Gastroesophageal sphincter (tissue), 3 donors: ENCODE results near the gene PHLDA2.

ENCODE experiments used
- EP300 ChIP-seq: sonication (generic); formaldehyde crosslinking; IDR thresholded peaks from one replicate; pipeline ENCODE4 v1.6.1; 2017; ENCODE audit warnings: antibody characterized with exemption, mild to moderate bottlenecking
- POLR2AphosphoS5 ChIP-seq: sonication (generic); formaldehyde crosslinking; IDR thresholded peaks from one replicate; pipeline ENCODE4 v1.6.1; 2017; ENCODE audit warnings: antibody characterized with exemption
- TF ChIP-seq, protein P1 (sequence below), 4 experiments: fragments of 200-600 bp in 2 of 4; fragments of 450-650 bp in 2 of 4; sonication (generic) in 1 of 4; IDR thresholded peaks; one replicate each; pipeline ENCODE4 v1.5.1; 2017 to 2019; ENCODE audit warnings: antibody characterized with exemption in 4 of 4, mild to moderate bottlenecking in 2 of 4, moderate library complexity in 2 of 4

DNA sequence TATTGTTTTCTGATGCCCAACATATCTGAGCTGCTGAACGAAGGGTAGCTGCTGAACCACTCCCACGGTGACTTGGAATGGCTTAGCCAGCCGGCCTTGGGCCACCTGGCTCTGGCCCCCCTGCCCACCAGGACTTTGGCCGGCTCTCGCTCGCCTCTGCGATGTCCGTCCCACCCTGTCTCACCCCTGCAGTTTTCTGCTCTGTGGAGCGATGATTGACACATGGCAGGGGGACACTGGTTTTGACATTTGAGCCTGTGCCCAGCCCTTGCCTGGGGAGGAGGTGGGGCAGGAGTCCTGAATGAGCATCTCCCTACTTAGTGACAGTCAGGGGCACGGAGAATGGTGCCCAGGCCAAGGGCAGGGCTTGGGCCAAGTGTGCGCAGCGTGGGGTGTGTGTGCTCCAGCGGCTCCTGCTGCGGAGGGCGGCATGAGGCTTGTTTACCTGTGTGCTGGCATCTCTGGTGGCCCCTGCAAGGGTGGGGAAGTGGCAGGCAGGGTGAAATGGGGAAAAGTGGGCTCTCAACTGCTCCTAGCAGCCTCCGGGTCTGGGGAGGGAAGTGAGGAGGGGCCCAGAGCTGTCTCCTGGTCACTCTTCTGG is 27.9 kb downstream of the PHLDA2 start:
- TF ChIP-seq, protein P1, sequence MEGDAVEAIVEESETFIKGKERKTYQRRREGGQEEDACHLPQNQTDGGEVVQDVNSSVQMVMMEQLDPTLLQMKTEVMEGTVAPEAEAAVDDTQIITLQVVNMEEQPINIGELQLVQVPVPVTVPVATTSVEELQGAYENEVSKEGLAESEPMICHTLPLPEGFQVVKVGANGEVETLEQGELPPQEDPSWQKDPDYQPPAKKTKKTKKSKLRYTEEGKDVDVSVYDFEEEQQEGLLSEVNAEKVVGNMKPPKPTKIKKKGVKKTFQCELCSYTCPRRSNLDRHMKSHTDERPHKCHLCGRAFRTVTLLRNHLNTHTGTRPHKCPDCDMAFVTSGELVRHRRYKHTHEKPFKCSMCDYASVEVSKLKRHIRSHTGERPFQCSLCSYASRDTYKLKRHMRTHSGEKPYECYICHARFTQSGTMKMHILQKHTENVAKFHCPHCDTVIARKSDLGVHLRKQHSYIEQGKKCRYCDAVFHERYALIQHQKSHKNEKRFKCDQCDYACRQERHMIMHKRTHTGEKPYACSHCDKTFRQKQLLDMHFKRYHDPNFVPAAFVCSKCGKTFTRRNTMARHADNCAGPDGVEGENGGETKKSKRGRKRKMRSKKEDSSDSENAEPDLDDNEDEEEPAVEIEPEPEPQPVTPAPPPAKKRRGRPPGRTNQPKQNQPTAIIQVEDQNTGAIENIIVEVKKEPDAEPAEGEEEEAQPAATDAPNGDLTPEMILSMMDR (IDR thresholded peaks at IDR 0.05), result no peak
- TF ChIP-seq POLR2AphosphoS5, result no peak
- no peak for TF ChIP-seq EP300
